Subcutaneous adipose tissue (tissue), 4 donors: ENCODE measurements around the gene EZR. TPM values are rescaled to one million over a fixed set of nuclear protein-coding genes. Genes with fewer than 3 reads are reported as not detected.

Experiments used
- total RNA-seq, 4 donors: library from RNA; depleted of rRNA; stranded (reverse); fragments of >200 nt; gene quantifications; one replicate each; pipeline ENCODE4 v1.1.0, GENCODE V29; 2016
- TF ChIP-seq, protein P1 (sequence below): fragments of 450-650 bp; IDR thresholded peaks from one replicate; pipeline ENCODE4 v1.5.1; 2016; ENCODE audit warnings: low read depth, mild to moderate bottlenecking, control low read depth, antibody characterized with exemption, moderate library complexity

EZR gene
- total RNA-seq, 4 donors from 2014 or later, result 28.6 to 40.3 (median 33.7) TPM

DNA sequence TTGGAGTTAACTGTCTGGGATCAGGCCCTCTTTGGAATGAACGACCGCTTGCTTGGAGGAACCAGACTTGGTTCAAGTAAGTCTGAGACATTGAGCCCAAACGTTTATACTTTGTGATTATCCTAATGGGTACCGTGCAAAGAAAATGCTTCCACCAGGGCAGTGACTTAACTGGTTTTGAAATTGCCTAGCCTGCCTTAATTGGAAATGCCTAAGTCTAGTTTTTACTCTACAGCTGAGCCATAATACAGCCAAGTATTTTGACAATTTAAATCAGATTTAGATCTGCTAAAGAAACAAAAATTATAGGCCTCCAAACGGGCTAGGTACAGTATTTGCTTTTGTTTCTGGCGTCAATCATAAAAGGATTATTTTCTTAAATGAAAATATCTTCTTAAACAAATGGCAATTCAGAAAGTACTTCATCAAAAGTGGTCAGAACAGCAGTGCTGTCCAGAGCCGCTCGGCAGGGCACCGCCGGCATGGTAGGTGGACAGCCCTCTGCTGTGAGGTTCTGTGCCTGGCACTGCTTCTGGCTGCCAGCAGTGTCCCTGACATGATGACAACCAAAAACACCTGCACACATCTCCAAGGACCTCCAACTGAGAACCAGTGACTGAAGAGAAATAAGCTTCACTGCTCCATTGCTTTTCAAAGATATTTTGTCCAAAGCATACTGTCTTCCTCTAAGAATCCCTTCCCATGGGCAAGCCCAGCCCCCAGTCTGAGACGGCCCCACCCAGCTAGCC is 55.6 kb downstream of the EZR start:
- TF ChIP-seq, protein P1, sequence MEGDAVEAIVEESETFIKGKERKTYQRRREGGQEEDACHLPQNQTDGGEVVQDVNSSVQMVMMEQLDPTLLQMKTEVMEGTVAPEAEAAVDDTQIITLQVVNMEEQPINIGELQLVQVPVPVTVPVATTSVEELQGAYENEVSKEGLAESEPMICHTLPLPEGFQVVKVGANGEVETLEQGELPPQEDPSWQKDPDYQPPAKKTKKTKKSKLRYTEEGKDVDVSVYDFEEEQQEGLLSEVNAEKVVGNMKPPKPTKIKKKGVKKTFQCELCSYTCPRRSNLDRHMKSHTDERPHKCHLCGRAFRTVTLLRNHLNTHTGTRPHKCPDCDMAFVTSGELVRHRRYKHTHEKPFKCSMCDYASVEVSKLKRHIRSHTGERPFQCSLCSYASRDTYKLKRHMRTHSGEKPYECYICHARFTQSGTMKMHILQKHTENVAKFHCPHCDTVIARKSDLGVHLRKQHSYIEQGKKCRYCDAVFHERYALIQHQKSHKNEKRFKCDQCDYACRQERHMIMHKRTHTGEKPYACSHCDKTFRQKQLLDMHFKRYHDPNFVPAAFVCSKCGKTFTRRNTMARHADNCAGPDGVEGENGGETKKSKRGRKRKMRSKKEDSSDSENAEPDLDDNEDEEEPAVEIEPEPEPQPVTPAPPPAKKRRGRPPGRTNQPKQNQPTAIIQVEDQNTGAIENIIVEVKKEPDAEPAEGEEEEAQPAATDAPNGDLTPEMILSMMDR, result no peak

- TF ChIP-seq, protein P1, result no peak
Measured at GRCh38 chr6:158762787-158763433, 56.3 kb downstream of the EZR start.

DNA sequence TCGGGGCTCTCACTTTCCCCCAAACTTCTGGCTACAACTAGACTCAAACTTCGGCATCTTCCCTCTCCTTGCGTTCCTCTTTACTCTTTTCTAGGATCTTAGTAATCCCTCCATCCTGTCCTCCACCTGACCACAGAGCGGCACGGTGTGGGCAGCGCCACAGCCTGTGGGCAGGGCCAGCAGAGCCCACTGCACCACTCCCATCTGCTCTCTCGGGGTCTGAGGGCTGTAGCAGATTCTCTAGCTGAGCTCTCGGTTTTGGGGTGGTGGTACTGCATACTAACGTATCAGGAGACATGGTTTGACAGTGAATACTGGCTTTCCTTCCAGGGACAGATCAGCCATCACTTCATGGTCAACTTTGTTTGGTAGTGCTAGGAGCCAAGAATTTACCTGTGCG is 57.4 kb downstream of the EZR start:
- TF ChIP-seq, protein P1, result no peak

DNA sequence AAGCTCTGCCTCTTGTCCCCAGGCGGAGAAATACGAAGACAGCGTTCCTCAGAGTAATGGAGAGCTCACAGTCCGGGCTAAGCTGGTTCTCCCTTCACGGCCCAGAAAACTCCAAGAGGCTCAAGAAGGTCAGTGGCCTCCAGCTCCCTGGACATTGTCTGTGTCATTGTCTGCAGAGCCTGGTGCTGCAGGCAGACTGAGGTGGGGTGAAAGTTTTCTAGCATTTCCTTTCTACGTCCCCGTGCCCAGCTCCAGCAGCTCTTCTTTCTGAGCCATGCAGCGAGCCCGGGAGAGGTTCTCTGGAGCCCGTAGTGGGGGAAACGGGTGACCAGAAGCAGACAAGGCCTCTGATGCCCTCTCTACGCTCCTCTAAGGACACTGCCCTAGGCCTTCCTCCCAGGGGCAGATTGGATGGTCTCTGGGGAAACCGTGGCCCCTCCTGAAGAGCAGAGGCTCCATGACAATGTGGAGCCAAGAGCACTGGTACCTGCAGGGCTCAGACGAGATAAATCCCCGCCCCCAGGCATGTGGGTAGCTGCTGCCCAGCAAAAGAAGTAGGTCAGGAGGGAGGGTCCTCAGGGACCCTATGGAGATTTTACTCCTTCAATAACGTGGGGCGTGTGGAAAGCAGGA is 58.4 kb downstream of the EZR start:
- TF ChIP-seq, protein P1, result no peak

DNA sequence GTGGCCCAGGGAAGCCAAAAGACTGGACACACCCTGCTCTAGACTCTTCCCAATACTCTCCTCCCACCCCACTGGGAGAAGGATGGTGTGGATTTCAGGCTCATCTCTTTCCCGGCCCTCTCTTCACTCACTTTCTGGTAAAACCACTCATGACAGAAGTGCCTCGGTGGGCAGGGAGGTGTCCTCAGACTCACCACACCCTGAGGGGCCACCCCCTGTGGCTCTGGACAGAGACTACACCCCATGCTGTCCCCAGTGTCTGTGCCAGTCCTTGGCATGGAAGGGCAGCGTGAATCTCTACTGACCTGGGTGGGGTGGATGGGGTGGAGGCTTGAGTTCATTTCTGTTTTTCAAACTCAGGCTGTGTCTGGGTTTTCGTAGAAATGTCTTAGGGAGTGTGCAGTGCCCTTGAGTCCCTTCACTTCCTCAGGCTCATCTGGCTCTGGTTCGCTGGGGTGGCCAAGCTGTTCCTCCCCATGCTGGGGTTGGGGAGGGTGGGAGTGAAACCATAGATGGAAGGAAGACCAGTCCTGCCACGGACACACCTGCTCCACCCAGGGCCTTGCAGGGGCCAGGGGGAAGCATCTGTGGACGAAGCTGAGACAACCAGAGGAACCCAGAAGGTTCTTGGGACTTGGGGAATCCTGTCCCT is 59.1 kb downstream of the EZR start:
- TF ChIP-seq, protein P1, result no peak

DNA sequence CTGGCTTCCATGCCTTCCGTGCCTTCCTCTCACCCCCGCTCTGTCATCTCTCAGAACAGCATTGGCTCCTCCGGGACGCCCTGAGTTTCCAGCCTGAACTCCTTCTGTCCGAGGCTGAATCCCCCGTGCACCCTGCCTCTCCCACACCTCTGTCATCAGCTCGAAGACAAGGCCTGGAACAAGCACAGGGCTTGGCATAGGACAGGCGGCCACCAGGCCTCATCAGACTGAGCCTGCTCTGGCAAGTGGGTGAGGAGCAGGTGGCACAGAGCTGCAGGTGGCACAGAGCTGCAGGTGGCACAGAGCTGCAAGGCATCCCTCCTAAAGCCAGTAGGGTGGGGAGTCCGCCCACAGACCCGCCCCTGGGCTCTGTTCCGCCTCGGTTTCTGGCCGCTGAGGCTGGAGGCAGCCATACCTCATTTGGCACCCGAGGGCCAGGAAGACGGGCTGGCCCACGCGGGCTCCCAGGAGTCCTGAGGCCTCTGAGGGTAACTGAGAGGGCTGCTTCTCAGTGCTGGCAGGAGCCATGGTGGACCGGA is 60.2 kb downstream of the EZR start:
- TF ChIP-seq, protein P1, result no peak
